ENCODE results near the gene SLC7A11.

DNA sequence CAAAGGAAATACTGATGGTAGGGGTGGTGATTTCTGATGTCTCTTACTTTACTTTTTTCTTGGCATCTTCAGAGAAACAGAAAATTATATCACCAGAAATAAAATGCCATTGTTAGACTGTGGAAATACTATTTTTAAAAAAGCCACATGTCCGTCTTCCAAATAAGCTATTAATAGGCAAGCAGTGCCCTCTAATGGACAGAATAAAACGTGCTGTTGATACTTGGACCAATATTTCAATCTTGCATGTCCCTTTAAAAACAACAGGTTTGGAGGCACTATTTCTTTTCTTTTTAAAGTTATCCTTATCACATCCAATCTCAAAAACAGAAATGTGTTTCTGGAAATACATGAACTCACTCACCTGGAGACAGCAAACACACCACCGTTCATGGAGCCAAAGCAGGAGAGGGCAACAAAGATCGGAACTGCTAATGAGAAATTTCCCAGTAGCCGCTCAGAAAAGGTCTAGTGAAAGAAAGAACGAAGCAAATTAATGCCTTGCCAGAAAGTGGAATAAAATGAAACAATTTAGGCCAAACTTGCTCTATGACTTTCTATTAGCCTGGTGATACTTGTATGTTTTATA lies 59.2 kb downstream of the SLC7A11 start:
- TF ChIP-seq, protein P1, sequence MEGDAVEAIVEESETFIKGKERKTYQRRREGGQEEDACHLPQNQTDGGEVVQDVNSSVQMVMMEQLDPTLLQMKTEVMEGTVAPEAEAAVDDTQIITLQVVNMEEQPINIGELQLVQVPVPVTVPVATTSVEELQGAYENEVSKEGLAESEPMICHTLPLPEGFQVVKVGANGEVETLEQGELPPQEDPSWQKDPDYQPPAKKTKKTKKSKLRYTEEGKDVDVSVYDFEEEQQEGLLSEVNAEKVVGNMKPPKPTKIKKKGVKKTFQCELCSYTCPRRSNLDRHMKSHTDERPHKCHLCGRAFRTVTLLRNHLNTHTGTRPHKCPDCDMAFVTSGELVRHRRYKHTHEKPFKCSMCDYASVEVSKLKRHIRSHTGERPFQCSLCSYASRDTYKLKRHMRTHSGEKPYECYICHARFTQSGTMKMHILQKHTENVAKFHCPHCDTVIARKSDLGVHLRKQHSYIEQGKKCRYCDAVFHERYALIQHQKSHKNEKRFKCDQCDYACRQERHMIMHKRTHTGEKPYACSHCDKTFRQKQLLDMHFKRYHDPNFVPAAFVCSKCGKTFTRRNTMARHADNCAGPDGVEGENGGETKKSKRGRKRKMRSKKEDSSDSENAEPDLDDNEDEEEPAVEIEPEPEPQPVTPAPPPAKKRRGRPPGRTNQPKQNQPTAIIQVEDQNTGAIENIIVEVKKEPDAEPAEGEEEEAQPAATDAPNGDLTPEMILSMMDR (IDR thresholded peaks at IDR 0.05; ENCODE audit: poor library complexity) = peak; percentile 86
- TF ChIP-seq EZH2 (IDR thresholded peaks at IDR 0.05; ENCODE audit: borderline replicate concordance) = no peak
- TF ChIP-seq EZH2phosphoT487 (IDR thresholded peaks at IDR 0.05; ENCODE audit: low read depth, severe bottlenecking, unreplicated experiment) = no peak
